Heart left ventricle (tissue), 13 donors: ENCODE measurements around the gene MAP7D3.

Experiments used
- POLR2A ChIP-seq, 2 donors: fragments of 450-650 bp; IDR thresholded peaks; one replicate each; pipeline ENCODE4 v1.6.1; 2017; ENCODE audit warnings: antibody characterized with exemption in 2 of 2, mild to moderate bottlenecking in 2 of 2, moderate library complexity in 2 of 2
- TF ChIP-seq, protein P1 (sequence below), 12 donors: fragments of 200-600 bp; sonication (generic) in 4 of 12; IDR thresholded peaks; one replicate each; pipeline versions ENCODE4 v1.5.0 to v1.8.0; 2018 to 2022; ENCODE audit warnings: antibody characterized with exemption in 12 of 12, mild to moderate bottlenecking in 5 of 12
- donor health status: ischemic (EF 13 %, LVEDD 7.1; RV severe dilation, severe dysfunction).
- donor health status: DM: no; HTN: yes; CAD: no.
- donor health status: DM: no; HTN: no; CAD: no.
- donor health status: ischemic (EF 25% LVEDD 6.9; RV normal size, moderate dysfunction).
- donor health status: ischemic (EF 25% LVEDD 5.7; RV mildly dilated, moderate dysfunction).
- donor health status: ischemic (EF 35%, LVEDD 5.7; RV mildly dilated, moderate dysfunction).
- donor health status: nonischemic (EF 11% LVEDD 7.7; RV severe dilation, severe dysfunction).
- donor health status: DM: yes; HTN: yes; CAD: no.
- donor health status: PGD.
- donor health status: ischemic (EF 29% LVEDD 5.4; RV normal size, mild dysfunction).
- donor health status: nonischemic (EF 23%, LVEDD 6.1; RV moderate dilation, normal function).

DNA sequence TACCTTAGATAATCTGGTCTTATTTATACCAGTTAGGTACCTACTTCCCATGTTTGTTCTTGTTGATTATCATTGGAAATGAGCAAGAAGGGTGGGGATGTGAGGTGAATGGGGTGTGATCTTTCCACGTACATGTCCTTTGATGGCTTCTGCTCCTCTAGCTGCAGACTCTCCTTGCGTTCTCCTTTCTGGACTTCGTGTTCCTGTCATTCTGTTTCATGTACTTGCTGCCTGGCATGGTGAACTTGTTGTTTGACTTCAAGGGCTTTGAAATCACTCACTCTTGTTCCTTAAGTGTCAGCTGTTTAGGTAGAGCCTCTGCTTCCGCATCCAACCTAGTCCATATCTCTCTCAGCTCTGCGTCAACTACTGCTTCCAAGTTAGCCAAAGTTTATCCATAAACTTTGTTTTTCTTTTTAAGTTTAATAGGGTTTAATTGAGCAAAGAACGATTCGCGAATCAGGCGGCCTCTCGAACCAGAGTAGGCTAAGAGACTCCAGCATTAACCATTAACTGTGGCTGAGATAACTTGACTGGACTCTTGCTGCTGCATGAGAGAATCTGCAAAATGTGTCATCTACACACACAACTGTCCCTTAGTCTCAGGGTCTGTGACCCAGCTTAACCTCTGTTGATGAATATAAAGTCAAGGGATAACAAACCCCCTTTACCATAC lies 61.0 kb downstream of the MAP7D3 start:
- TF ChIP-seq, protein P1, sequence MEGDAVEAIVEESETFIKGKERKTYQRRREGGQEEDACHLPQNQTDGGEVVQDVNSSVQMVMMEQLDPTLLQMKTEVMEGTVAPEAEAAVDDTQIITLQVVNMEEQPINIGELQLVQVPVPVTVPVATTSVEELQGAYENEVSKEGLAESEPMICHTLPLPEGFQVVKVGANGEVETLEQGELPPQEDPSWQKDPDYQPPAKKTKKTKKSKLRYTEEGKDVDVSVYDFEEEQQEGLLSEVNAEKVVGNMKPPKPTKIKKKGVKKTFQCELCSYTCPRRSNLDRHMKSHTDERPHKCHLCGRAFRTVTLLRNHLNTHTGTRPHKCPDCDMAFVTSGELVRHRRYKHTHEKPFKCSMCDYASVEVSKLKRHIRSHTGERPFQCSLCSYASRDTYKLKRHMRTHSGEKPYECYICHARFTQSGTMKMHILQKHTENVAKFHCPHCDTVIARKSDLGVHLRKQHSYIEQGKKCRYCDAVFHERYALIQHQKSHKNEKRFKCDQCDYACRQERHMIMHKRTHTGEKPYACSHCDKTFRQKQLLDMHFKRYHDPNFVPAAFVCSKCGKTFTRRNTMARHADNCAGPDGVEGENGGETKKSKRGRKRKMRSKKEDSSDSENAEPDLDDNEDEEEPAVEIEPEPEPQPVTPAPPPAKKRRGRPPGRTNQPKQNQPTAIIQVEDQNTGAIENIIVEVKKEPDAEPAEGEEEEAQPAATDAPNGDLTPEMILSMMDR (IDR thresholded peaks at IDR 0.05) = no peak
- no peak for TF ChIP-seq POLR2A (IDR thresholded peaks at IDR 0.05)
